ENCODE measurements around the gene SPOCK1.

SPOCK1 gene

GRCh38 chr5:137194300-137194699, 304.8 kb downstream of the SPOCK1 start:
- DNase-seq (ENCODE audit: low read depth) = no peak

DNA sequence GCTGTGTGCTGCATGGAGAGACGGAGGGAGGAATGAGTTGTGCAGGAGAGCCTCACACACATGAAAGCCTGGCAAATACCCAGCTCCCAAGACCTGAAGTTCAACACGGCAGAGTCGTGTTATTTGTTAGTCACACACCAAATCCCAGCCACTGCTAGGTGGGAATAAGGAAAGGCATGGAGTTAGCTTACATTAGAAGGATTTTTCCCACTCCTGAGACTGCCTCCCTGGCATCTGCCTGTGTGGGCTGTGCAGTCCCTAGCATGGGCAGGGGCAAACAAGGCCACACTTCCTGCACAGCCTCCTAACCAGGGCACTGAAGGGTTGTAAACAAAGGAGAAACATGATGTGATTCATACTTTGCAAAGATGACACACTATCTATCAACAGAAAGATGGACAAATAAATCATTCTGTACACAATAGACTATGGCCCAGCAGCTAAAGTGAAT, 306.8 kb downstream of the SPOCK1 start:
- DNase-seq (ENCODE audit: low read depth) = no peak

DNA sequence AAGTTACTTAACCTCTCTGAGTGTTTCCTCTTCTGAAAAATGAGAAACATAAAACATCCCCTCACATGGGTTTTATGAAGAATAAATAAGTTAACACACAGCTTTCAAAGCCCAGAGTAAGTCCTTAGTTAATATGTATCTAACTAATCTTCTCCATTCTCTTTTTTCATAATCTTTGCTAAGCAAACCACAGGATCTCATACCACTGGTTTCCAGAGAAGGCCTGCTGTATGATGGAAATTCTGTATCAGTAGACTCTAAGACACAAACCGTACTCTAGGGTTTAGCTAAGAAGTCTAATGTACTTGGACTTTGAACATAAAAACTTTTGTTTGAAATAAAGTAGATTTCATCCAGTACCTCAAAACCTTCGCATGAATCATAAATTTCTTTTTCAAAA, 307.9 kb downstream of the SPOCK1 start:
- no peak for DNase-seq (ENCODE audit: low read depth)

GRCh38 chr5:137190441-137190840, 308.7 kb downstream of the SPOCK1 start:
- DNase-seq (ENCODE audit: low read depth) = no peak

GRCh38 chr5:137190031-137190430, 309.1 kb downstream of the SPOCK1 start:
- DNase-seq (ENCODE audit: low read depth) = no peak

DNA sequence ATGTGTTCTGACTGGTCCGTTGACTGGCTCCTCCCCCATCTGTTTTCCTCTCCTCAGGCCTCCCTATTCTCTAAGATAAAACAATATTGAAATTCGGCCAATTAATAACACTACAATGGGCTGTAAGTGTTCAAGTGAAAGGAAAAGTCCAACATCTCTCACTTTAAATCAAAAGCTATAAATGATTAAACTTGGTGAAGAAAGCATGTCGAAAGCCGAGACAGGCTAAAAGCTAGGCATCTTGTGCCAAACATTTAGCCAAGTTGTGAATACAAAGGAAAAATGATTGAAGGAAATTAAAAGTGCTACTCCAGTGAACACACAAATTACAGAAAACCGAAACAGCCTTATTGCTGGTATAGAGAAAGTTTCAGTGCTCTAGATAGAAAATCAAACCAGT, 310.6 kb downstream of the SPOCK1 start:
- DNase-seq (ENCODE audit: low read depth) = no peak

GRCh38 chr5:137186759-137187461, 312.2 kb downstream of the SPOCK1 start:
- no peak for DNase-seq (ENCODE audit: low read depth)

GRCh38 chr5:137185193-137185592, 313.9 kb downstream of the SPOCK1 start:
- no peak for DNase-seq (ENCODE audit: low read depth)

DNA sequence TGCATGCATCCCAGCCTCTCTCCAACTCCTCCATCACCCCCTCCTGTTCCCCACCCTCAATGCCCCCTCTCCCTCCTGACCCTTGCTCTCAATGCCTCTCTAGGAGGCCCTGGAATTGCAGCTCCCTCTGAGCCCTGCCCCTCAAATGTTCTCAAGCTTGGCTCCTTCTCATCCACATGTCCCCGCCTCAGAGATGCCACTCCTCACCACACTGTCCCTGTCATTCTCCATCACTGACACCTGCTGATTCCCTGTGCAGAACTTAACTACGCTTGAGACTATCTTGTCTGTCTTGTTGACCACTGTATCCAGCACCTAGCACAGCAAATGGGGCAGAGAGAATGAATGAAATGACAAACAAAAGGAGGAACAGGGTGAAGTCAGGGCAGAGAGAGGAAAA, 314.4 kb downstream of the SPOCK1 start:
- DNase-seq (ENCODE audit: low read depth) = no peak

GRCh38 chr5:137182576-137182975, 316.6 kb downstream of the SPOCK1 start:
- no peak for DNase-seq (ENCODE audit: low read depth)

GRCh38 chr5:137181667-137182066, 317.5 kb downstream of the SPOCK1 start:
- no peak for DNase-seq (ENCODE audit: low read depth)

DNA sequence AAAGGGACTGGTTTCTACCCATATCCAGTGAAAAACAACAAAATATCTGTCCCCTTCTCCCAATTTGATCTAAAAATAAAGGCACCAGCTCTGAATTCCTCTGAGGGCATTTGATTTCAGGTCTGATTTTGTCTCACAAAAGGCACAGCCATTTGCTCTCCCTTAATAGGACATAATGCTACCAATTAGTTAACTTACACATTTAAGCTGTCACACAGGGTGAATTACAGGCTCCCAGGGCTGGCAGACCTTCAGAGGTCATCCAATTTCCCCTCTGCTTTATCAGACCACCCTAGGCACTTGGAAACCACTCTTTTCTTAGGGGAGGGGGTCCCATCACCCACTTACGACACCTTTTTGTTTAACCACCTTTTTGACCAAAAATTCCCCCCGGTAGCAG, 319.9 kb downstream of the SPOCK1 start:
- no peak for DNase-seq (ENCODE audit: low read depth)

GRCh38 chr5:137176609-137177008, 322.5 kb downstream of the SPOCK1 start:
- DNase-seq (ENCODE audit: low read depth) = no peak

DNA sequence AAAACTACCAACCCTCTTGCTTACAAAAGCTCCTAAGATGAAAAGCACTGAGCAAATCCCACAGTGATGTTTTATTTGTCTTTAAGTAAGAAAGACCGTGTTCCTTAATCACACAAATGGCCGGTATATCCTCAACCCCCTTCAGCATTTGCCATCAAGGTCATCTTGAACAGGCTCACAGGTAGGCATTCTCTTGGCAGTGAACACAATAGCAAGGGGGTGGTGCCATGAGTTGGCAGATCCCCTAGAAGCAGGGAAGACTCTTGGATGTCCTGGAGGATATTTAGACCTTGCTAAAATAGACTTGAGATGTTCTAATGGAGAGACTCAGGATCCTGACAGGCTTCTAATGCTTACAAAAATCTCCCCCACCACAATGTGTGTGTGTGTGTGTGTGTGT, 323.0 kb downstream of the SPOCK1 start:
- DNase-seq (ENCODE audit: low read depth) = no peak

GRCh38 chr5:137174196-137174595, 324.9 kb downstream of the SPOCK1 start:
- no peak for DNase-seq (ENCODE audit: low read depth)

GRCh38 chr5:137172258-137172657, 326.9 kb downstream of the SPOCK1 start:
- no peak for DNase-seq (ENCODE audit: low read depth)

DNA sequence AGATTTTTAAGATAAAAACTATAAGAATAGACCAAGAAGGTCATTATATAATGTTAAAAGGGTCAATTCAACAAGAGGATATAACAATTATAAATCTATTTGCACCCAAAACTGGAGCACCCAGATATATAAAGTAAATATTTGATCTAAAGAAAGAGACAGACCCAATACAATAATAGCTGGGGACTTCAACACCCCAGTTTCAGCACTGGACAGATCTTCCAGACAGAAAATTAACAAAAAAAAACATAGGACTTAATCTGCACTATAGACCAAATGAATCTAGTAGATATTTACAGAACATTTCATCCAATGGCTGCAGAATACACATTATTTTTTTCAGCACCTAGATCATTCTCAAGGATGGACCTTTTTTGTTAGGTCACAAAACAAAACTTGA, 331.9 kb downstream of the SPOCK1 start:
- DNase-seq (ENCODE audit: low read depth) = no peak

DNA sequence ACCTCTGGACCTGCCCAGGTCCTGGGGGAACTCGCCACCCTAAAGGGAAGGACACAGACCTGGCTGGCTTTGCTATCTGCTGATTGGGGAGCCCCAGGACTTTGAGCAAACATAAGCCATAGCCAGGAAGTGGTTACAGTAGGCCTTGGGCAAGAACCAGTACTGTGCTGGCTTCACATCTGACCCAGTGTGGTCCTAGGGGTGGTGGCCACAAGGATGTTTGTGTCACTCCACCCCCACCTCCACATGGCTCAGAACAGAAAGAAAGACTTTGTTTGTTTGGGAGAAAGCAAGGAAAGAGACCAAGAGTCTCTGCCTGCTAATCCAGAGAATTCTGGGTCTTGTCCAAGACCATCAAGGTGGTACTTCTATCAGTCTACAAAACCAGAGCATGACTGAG, 334.2 kb downstream of the SPOCK1 start:
- DNase-seq (ENCODE audit: low read depth) = no peak

GRCh38 chr5:137164536-137164935, 334.6 kb downstream of the SPOCK1 start:
- DNase-seq (ENCODE audit: low read depth) = no peak

DNA sequence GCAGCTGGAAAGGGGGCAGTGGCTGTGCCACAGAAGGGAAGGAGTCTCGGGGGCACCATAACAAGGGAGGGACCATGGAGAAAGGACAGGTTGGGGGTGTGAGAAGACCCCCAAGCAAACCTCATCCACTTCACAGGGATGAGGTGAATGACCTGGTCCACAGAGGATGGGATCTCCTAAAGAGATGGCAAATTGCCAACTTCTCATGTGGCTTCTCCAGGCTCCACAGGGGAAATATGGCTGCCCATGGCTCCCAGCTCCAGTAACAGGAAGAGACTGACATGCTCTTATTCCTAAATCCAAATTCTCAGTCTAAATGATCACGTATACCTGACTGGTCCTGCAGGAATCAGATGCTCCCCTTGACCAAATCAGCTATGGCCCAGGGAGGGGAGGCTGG, 340.4 kb downstream of the SPOCK1 start:
- no peak for DNase-seq (ENCODE audit: low read depth)

- no peak for DNase-seq (ENCODE audit: low read depth)
Measured at GRCh38 chr5:137156180-137156579, 342.9 kb downstream of the SPOCK1 start.

DNA sequence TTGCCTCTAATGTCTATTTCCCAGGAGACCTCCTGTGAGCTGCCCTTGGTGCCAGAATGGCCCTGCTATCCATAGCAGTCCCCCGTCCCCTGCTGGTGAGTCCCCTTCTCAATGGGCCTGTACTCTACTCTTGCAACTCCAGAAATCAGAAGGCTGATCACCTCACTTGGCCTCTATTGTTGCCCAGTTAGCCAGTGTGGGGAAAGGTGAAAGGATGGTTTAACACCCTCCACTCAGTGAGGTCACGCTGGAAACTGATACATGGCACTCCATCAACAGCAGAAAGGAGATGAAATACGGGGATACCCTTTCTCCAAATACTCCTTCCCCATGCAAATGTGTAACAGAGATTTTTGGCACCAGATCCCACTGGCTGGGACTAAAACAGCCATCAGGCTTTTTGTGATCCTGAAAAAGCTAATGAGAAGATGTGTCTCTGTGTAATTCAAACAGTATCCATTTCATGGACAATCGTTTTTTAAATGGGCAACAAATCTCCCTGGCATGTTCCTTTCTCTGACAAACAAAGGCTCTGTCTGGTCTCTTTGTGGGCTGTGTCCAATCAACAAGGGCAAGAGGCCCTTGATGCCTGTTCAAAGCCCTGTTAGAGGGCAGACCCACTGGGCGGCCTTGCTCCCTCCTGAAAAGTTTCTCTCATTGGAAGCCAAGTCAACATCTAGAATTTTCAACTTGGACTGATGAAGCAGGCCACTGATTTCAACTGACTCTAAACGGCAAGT, 343.7 kb downstream of the SPOCK1 start:
- no peak for DNase-seq (ENCODE audit: low read depth)

- DNase-seq (ENCODE audit: low read depth) = no peak
Measured at GRCh38 chr5:137152616-137153015, 346.5 kb downstream of the SPOCK1 start.

DNA sequence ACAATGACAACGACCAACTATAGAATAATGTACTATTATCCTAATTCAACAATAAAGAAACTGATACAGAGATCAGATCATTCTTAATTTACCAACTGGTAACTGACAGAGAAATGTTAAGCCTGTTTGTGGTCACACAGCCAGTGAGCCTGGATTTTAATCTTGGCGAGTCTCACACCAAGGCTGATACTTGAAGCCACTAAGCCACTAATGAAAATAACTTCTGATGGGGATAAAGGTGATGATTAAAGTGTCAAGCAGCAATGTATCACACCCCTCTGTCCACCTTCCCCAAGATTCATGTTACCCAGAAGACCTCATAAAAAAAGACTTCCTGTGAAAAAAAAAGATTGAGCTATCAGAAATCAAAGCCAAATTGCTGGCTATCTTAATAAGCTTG, 350.5 kb downstream of the SPOCK1 start:
- DNase-seq (ENCODE audit: low read depth) = no peak
